ENCODE data around the gene LCT. TPM values are rescaled to one million over a fixed set of nuclear protein-coding genes. Genes with fewer than 3 reads are reported as not detected.

LCT gene
- total and polyA plus RNA-seq, 2 of the 4 experiments (the other 2 are of a cell fraction): under 0.01 TPM; not detected in 1

GRCh38 chr2:135745545-135745944 is 91.4 kb downstream of the LCT start:
- H2AFZ ChIP-seq (replicated peaks; ENCODE audit: low read length, poor library complexity): no peak overlapping the region
- H3K9ac ChIP-seq (ENCODE audit: low read depth, low read length): no peak overlapping the region
- H3K4me1 ChIP-seq (ENCODE audit: control insufficient read depth, insufficient read depth, low read length): peaks cover 8% of the 10 kb centered on the region
- no peak overlapping the region for H3K4me3 ChIP-seq (ENCODE audit: insufficient read depth, low read depth, low read length)
- ChIA-PET POLR2A (ENCODE audit: unreplicated experiment) (interaction anchor here (0.6 kb wide), 1 partner anchor 11 kb away, joined by 4 read pairs; no protein-coding TSS in a partner anchor), CTCF (interaction anchor here (0.6 to 2.2 kb wide), 3 partner anchors 10 to 977 kb away, joined by 3 to 8 read pairs (median 3); no protein-coding TSS in a partner anchor)
- H3K9me1 ChIP-seq (ENCODE audit: insufficient read depth, low read length): peaks cover 3% of the 10 kb centered on the region; the same call in 1 of the 2 replicates
- TF ChIP-seq FOS (IDR thresholded peaks at IDR 0.05; ENCODE audit: low read depth, low read length) (peak; percentile 60; the same call in 1 of the 2 replicates), RCOR1 (IDR thresholded peaks at IDR 0.05; ENCODE audit: insufficient replicate concordance, low read length) (no peak)
- H3K79me1 ChIP-seq (ENCODE audit: low read depth in 1 of 2, low read length in 2 of 2): peaks cover 25 to 41% of the 10 kb centered on the region in 2 experiments
- peaks cover 35% of the 10 kb centered on the region; the same call in 1 of the 2 replicates for H4K20me1 ChIP-seq (ENCODE audit: insufficient read depth, low read length)
- no TSS peak for BruUV-seq (replicated peaks)
- intact Hi-C loops (cut with micrococcal nuclease): loop anchor here (5.0 kb wide), 1 partner anchor 37 kb away; no protein-coding TSS in a partner anchor
- no peak overlapping the region for H2AK5ac ChIP-seq (ENCODE audit: low read depth, low read length)
- H2AK9ac ChIP-seq (replicated peaks; ENCODE audit: low read depth, low read length, poor library complexity): no peak overlapping the region
- H3K56ac ChIP-seq (ENCODE audit: extremely low read depth, insufficient read depth, low read length): no peak overlapping the region
- DNase-seq (peak; percentile 90), ATAC-seq (ENCODE audit: low read depth) (no peak)
- H3K14ac ChIP-seq (replicated peaks; ENCODE audit: low read depth, low read length): no peak overlapping the region
- 0 out of 2 replicates have a peak overlapping the region, but pooled peaks have one; percentile 42 for H3K27ac ChIP-seq (ENCODE audit: insufficient read depth, low read length)
- H2BK120ac ChIP-seq (ENCODE audit: low read depth, low read length): no peak overlapping the region
- H2BK20ac ChIP-seq (ENCODE audit: low read depth, low read length): no peak overlapping the region
- no peak overlapping the region for H4K5ac ChIP-seq (ENCODE audit: low read depth, low read length)
- in situ Hi-C loops (cut with MboI; ENCODE audit: low sequenced_read_pairs): no loop called here
- no peaks in the 10 kb centered on the region for H3K9me3 ChIP-seq (ENCODE audit: control insufficient read depth, insufficient read depth, low read length)
- no peak overlapping the region for H4K8ac ChIP-seq (ENCODE audit: low read depth in 2 of 2, low read length in 2 of 2)
- H3K23ac ChIP-seq (ENCODE audit: low read depth, low read length): no peak overlapping the region
- H3K4me2 ChIP-seq (ENCODE audit: low read depth, low read length): no peak overlapping the region
- no CpG with 5 or more reads among the region's 4 CpGs for WGBS, 2 experiments (ENCODE audit: extremely low coverage in 2 of 2, insufficient read length in 1 of 2)
- peaks cover 16% of the 10 kb centered on the region for H3K36me3 ChIP-seq (ENCODE audit: control insufficient read depth, insufficient read depth, low read length)
- H3K27me3 ChIP-seq (ENCODE audit: control insufficient read depth, insufficient read depth, low read length): no peaks in the 10 kb centered on the region
- H4K91ac ChIP-seq (ENCODE audit: insufficient read depth, low read depth, low read length): no peak overlapping the region
- H3K18ac ChIP-seq (ENCODE audit: low read depth, low read length): no peak overlapping the region
- dilution Hi-C loops (cut with HindIII; ENCODE audit: low sequenced_read_pairs, unreplicated experiment): no loop called here
- H2BK15ac ChIP-seq (ENCODE audit: low read depth, low read length): no peak overlapping the region
- no peak overlapping the region for H3K4ac ChIP-seq (ENCODE audit: low read depth, low read length)
- H2BK5ac ChIP-seq (ENCODE audit: low read depth, low read length, poor library complexity, severe bottlenecking): no peak overlapping the region

Data from IMR-90 (cell line).